Measurements from ENCODE around the gene EBLN1.

Gene EBLN1

DNA sequence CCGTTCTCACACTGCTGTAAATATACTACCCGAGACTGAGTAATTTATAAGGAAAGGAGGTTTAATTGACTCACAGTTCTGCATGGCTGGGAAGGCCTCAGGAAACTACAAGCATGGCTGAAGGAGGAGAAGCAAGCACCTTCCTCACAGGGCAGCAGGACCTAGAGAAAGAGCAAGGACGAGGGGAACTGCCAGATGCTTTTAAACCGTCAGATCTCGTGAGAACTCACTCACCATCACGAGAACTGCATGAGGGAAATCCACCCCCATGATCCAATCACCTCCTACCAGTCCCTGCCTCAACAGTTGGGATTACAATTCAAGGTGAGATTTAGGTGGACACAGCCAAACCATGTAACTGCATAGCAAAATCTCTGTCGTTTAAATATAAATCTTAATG is at the start of gene EBLN1:
EBLN1 (minus strand) TSS at position 174 of the 400 bp plus-strand sequence. CDS start 8,032 bp downstream, outside the sequence.
- H3K36me3 ChIP-seq (ENCODE audit: control insufficient read depth, insufficient read depth, low read length), result no peaks in the 10 kb centered on the region
- no peak within 1 kb of the TSS for H3K4me3 ChIP-seq (ENCODE audit: low read length)
- H3K4me1 ChIP-seq (ENCODE audit: control insufficient read depth, insufficient read depth, low read length), result no peaks in the 10 kb centered on the region
- H3K27me3 ChIP-seq (ENCODE audit: control insufficient read depth, insufficient read depth, low read length), result no peaks in the 10 kb centered on the region
- H3K27ac ChIP-seq (ENCODE audit: low read depth, low read length), result no peak within 1 kb of the TSS
- no peak within 1 kb of the TSS for H3K9ac ChIP-seq (ENCODE audit: low read length)

DNA sequence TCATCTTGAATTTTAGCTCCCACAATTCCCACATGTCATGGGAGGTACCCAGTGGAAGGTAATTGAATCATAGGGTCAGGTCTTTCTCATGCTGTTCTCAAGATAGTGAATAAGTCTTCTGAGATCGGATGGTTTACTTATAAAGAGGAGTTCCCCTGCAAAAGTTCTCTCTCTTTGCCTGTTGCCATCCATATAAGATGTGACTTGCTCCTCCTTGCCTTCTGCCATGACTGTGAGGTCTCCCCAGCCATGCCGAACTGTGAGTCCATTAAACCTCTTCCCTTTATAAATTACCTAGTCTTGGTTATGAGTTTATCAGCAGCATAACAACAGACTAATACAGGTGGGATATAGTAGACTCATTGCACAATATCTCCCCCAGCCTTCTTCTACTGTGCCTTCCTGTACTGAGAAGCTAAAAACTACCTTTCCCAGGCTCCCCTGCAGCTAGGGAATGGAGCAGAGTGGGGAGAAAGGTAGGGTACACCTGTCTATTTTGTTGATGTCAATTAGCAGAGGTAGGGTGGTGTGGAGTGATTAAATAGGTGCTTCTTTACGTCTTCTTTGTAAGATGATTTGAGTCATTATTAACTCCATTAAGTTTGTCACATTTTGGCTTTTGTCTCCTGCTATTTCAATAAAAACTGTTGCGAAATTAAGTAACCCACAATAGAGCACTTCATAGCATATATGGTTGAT is 48.2 kb upstream of the EBLN1 start:
- no peak overlapping the region for H3K4me3 ChIP-seq (ENCODE audit: low read length)

DNA sequence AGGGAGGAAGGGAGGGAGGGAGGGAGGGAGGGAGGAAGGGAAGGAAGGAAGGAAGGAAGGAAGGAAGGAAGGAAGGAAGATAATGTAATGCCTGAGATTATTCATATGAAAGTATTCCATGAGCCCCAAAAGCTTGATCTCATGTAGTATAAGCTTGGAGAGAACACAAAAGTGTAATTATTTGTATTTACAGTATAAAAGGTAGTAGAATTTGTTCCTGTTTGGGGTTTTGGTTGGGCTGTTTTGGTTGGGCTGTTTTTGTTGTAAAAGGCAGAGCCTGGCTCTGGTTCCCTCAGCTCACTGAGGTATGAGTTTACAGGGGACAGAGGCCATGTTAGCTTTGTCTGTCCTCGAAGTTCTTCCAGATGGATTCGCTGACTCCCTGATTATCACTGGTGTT is 45.3 kb upstream of the EBLN1 start:
- no peak overlapping the region for H3K4me3 ChIP-seq (ENCODE audit: low read length)
- no peak overlapping the region for H3K27ac ChIP-seq (ENCODE audit: low read depth, low read length)
- H3K4me1 ChIP-seq (ENCODE audit: control insufficient read depth, insufficient read depth, low read length), result no peaks in the 10 kb centered on the region
- peaks cover 2% of the 10 kb centered on the region for H3K27me3 ChIP-seq (ENCODE audit: control insufficient read depth, insufficient read depth, low read length)
- H3K9ac ChIP-seq (ENCODE audit: low read length), result no peak overlapping the region
- H3K36me3 ChIP-seq (ENCODE audit: control insufficient read depth, insufficient read depth, low read length), result no peaks in the 10 kb centered on the region

More for the DNA sequence above, 48.2 kb upstream of the EBLN1 start:
- peaks cover 2% of the 10 kb centered on the region for H3K27me3 ChIP-seq (ENCODE audit: control insufficient read depth, insufficient read depth, low read length)
- H3K27ac ChIP-seq (ENCODE audit: low read depth, low read length), result no peak overlapping the region
- no peaks in the 10 kb centered on the region for H3K36me3 ChIP-seq (ENCODE audit: control insufficient read depth, insufficient read depth, low read length)
- H3K9ac ChIP-seq (ENCODE audit: low read length), result no peak overlapping the region
- no peaks in the 10 kb centered on the region for H3K4me1 ChIP-seq (ENCODE audit: control insufficient read depth, insufficient read depth, low read length)

DNA sequence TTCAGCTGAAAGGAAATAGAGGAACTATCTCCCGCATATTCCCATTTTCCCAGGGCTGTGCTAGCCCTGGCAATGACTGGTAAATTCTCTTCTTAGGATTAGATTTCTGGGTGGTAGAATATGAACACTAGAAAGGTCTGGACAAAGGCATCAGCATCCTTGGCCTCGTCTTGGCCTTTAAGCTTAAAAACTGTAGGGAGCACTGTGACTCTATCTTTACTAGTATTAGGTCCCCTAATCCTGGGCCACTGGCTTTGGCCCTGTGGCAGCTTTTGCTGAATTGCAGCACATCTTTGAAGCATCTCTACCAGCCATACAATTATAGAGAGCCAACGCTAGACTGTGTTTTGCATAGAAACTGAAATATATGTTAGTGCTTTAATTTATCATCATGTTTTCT is 41.5 kb upstream of the EBLN1 start:
- H3K36me3 ChIP-seq (ENCODE audit: control insufficient read depth, insufficient read depth, low read length), result no peaks in the 10 kb centered on the region
- no peak overlapping the region for H3K27ac ChIP-seq (ENCODE audit: low read depth, low read length)
- H3K27me3 ChIP-seq (ENCODE audit: control insufficient read depth, insufficient read depth, low read length), result no peaks in the 10 kb centered on the region
- H3K4me3 ChIP-seq (ENCODE audit: low read length), result no peak overlapping the region
- H3K9ac ChIP-seq (ENCODE audit: low read length), result no peak overlapping the region
- H3K4me1 ChIP-seq (ENCODE audit: control insufficient read depth, insufficient read depth, low read length), result no peaks in the 10 kb centered on the region

DNA sequence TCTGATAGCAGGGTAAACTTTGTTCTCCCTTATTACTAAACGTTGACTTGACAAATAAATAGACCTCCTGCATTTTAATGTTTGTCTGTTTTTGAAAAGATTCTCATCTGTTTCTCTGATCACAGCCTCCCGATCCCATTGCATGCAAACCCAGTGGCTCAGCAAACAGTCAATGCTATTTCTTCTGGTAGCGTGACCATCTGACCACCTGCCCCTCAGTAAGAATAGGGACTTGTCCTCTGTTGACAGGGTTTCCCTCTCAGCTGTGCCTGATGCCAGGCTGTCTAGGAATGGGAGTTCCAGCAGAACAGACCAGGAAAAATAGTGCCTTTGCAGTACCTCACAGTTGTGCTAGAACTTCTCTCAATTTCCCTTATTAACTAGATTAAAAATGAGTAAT is 40.7 kb upstream of the EBLN1 start:
- H3K27ac ChIP-seq (ENCODE audit: low read depth, low read length), result no peak overlapping the region
- no peaks in the 10 kb centered on the region for H3K36me3 ChIP-seq (ENCODE audit: control insufficient read depth, insufficient read depth, low read length)
- H3K4me1 ChIP-seq (ENCODE audit: control insufficient read depth, insufficient read depth, low read length), result no peaks in the 10 kb centered on the region
- H3K27me3 ChIP-seq (ENCODE audit: control insufficient read depth, insufficient read depth, low read length), result no peaks in the 10 kb centered on the region
- no peak overlapping the region for H3K4me3 ChIP-seq (ENCODE audit: low read length)
- no peak overlapping the region for H3K9ac ChIP-seq (ENCODE audit: low read length)

DNA sequence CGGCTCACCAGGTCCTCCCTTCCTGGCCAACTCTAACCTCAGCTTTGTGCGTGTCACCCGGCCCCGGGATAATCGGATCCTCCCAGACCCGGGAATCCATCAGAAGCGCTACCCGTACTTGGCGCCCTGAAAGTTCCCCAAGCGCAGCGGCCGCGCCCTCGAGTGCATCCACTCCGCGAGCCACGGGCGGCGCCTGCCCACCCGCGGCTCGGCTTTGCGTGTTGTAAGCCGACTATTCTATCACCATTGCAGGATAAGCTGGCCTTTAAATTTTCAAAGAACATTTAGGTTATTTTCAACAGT is 35.7 kb upstream of the EBLN1 start:
- Histone ChIP-seq H3K9ac (ENCODE audit: low read length) (peak overlapping the region; percentile 35), H3K27me3 (ENCODE audit: control insufficient read depth, insufficient read depth, low read length) (no peaks in the 10 kb centered on the region), H3K36me3 (ENCODE audit: control insufficient read depth, insufficient read depth, low read length) (no peaks in the 10 kb centered on the region), H3K4me3 (ENCODE audit: low read length) (peak overlapping the region; percentile 90), H3K4me1 (ENCODE audit: control insufficient read depth, insufficient read depth, low read length) (no peaks in the 10 kb centered on the region), H3K27ac (ENCODE audit: low read depth, low read length) (peak overlapping the region; percentile 97)

DNA sequence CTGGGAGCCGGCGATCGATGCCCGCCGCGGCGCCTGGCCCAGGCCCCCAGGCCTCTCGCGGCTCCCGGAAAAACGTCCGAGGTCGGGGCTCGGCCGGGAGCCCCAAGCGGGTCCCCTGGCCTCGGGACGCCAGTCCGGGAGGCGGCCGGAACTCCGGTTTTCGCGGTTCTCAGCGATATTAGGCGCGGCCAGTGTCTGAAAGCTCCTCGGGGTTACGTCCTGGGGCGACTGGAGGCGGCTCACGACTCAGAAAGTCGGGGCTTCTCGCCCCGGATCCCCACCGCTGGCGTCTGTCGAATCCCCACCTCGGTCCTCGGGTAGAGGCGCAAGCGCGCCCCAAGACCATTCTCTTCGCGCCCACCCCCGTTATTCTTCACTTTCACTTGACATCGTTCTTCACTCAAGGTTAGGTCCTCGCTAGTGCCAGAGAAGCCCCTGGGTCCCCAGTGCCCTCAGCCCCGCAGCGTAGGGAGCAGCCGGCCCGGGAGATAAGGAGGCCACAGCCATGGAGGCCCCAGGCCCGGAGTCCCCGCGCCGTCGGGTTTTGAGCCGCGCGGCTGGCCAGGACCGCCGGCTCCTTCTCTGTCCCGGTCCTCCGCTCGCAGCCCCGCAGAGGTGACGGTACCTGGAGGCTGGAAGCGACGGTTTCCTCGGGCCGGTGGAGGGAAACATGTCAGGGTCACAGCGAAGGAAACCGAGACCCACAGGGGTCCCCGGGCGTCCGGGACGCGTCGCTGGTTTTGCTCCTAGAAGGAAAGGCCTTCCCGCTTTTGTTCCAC is 35.2 kb upstream of the EBLN1 start:
- peak overlapping the region; percentile 90 for H3K9ac ChIP-seq (ENCODE audit: low read length)
- peak overlapping the region; percentile 90 for H3K4me3 ChIP-seq (ENCODE audit: low read length)
- H3K36me3 ChIP-seq (ENCODE audit: control insufficient read depth, insufficient read depth, low read length), result no peaks in the 10 kb centered on the region
- no peaks in the 10 kb centered on the region for H3K27me3 ChIP-seq (ENCODE audit: control insufficient read depth, insufficient read depth, low read length)
- peak overlapping the region; percentile 97 for H3K27ac ChIP-seq (ENCODE audit: low read depth, low read length)
- no peaks in the 10 kb centered on the region for H3K4me1 ChIP-seq (ENCODE audit: control insufficient read depth, insufficient read depth, low read length)

DNA sequence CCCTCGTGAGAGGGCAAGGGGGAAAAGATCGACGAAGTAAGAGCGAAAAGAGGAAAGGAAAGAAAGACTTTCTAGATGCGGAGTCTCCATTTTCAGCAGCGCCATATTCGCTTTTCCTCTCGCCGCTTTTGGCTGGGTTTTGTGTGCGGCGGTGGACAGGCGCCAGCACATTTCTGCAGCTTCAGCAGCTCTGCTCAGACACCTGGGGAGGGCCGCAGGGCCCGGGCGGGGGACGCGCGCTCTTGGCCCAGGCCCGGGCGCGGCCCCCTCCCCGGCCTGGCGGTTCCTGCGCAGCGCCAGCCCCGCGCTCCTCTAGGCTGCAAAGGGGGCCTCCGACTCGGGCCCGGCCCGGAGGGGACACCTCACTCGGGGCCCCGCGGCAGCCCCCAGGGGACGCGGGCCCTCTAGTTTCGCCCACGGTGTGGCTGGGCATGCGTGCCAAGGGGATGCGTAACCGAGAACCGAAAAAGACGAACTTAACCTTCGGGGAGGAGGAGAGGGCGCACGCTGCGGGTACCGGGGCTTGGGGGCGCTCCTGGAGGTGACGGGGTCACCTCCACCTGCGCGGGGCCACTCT is 34.5 kb upstream of the EBLN1 start:
- Histone ChIP-seq H3K36me3 (ENCODE audit: control insufficient read depth, insufficient read depth, low read length) (no peaks in the 10 kb centered on the region), H3K4me1 (ENCODE audit: control insufficient read depth, insufficient read depth, low read length) (no peaks in the 10 kb centered on the region), H3K27ac (ENCODE audit: low read depth, low read length) (peak overlapping the region; percentile 97), H3K4me3 (ENCODE audit: low read length) (peak overlapping the region; percentile 90), H3K9ac (ENCODE audit: low read length) (peak overlapping the region; percentile 90), H3K27me3 (ENCODE audit: control insufficient read depth, insufficient read depth, low read length) (no peaks in the 10 kb centered on the region)

DNA sequence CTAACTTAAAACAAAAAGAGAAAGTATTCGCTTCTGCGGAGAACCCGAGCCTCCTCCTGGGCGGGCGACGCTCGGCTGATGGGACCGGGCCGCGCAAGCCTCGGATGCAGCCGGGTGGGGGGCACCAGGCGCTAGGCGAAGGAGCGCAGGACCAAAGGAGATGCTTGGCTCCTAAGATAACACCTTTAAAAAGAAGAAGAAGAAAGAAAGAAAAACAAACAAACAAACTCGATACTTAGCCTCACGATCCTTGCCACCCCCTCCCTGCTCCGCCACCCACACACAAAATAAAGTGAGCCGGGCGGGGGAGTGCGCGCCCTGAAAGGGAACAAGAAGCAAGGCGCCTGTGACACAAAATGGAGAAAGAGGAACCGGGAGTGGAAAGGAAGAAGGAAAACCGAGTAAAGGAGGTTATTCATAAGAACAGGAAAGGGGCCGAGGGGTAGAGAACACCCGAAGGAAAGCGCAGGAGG is 34.0 kb upstream of the EBLN1 start:
- H3K4me3 ChIP-seq (ENCODE audit: low read length), result peak overlapping the region; percentile 90
- no peaks in the 10 kb centered on the region for H3K4me1 ChIP-seq (ENCODE audit: control insufficient read depth, insufficient read depth, low read length)
- no peaks in the 10 kb centered on the region for H3K27me3 ChIP-seq (ENCODE audit: control insufficient read depth, insufficient read depth, low read length)
- H3K36me3 ChIP-seq (ENCODE audit: control insufficient read depth, insufficient read depth, low read length), result no peaks in the 10 kb centered on the region
- H3K27ac ChIP-seq (ENCODE audit: low read depth, low read length), result peak overlapping the region; percentile 97
- peak overlapping the region; percentile 90 for H3K9ac ChIP-seq (ENCODE audit: low read length)

DNA sequence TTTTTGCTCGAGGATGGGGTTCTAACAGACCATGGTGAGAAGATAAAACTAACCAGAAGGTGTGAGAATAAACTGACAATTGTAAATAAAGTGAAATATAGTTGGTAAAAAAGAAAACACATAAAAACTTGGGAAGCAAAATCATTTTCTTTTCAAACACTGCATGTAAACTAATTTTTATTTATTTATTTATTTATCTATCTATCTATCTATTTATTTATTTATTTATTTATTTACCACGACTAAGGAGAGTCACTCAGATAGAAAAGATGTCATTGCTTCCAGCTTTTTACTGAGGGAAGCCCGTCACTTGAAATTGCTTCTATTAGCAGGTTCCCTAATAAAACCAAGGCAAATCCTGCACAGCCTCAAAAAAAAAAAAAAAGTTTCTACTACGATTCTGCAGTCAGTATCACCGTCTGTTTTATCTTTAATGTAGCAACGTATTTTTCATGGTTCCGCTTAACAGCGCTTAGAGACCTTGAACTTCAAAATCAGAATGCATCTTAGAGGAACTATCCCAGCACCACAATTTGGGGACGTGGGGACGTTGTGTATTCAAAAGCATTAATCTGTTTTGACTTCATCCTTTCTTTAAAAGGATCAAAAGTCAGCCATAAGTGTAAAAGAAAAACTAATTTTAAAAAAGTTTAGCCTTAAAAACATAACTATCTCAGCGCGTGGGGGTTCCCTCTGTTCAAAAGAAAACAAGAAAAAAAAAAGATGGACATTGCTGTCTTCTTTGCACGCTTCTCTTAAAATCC is 33.3 kb upstream of the EBLN1 start:
- Histone ChIP-seq H3K4me3 (ENCODE audit: low read length) (peak overlapping the region; percentile 90), H3K9ac (ENCODE audit: low read length) (peak overlapping the region; percentile 90), H3K27me3 (ENCODE audit: control insufficient read depth, insufficient read depth, low read length) (no peaks in the 10 kb centered on the region), H3K4me1 (ENCODE audit: control insufficient read depth, insufficient read depth, low read length) (no peaks in the 10 kb centered on the region), H3K27ac (ENCODE audit: low read depth, low read length) (peak overlapping the region; percentile 97), H3K36me3 (ENCODE audit: control insufficient read depth, insufficient read depth, low read length) (no peaks in the 10 kb centered on the region)

DNA sequence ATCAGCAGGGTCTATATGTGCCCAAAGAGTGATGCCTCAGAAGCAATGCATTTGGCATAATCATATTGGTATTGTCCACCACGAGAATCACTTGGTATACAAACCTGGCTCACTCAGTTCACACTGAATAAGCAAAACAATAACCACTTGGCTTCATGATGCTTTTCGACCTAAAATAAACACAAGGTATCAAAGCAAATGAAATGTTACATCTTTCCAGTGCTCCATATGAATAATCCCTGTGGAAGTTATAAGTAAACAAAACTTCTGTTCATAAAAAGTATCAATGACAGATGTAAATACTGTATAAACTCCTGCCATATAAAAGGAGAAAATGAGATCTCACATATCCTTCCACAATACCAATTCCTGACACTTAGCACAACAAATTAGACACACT is 29.8 kb upstream of the EBLN1 start:
- H3K4me1 ChIP-seq (ENCODE audit: control insufficient read depth, insufficient read depth, low read length), result no peaks in the 10 kb centered on the region
- no peak overlapping the region for H3K9ac ChIP-seq (ENCODE audit: low read length)
- H3K27ac ChIP-seq (ENCODE audit: low read depth, low read length), result no peak overlapping the region
- no peaks in the 10 kb centered on the region for H3K36me3 ChIP-seq (ENCODE audit: control insufficient read depth, insufficient read depth, low read length)
- H3K4me3 ChIP-seq (ENCODE audit: low read length), result no peak overlapping the region
- no peaks in the 10 kb centered on the region for H3K27me3 ChIP-seq (ENCODE audit: control insufficient read depth, insufficient read depth, low read length)

DNA sequence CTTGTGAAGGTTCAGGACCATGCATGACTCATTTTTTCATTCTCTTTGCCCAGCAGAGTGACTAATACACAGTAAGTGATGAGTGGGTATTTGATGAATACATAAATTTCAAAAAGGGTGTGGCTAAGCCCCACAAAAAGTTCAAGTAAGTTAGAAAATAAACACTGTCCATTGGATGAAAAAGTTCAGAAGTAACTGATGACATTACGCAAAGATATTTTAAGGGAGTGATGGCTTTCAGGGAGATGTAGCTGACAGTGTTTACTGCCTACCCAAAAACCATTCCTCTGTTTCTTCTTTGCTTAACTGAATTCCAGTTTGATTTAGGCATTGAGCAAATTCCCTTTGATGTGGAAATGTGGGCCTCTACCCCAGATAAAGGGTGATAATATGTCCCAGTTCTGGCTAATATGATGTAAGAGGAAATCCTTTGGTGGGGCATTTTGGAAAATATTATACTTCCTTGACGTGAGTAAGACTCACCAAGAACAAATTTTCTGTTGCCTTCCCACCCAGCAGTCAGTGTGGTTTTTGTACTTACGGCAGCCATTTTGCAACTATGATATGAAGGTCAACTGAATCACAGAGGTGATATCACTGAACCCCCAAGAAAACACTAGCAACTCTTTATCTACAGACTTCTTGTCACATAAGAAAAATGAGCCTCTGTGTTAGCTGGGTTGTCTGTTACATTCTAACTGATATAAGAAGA is 29.0 kb upstream of the EBLN1 start:
- Histone ChIP-seq H3K4me1 (ENCODE audit: control insufficient read depth, insufficient read depth, low read length) (no peaks in the 10 kb centered on the region), H3K4me3 (ENCODE audit: low read length) (no peak overlapping the region), H3K27ac (ENCODE audit: low read depth, low read length) (no peak overlapping the region), H3K27me3 (ENCODE audit: control insufficient read depth, insufficient read depth, low read length) (no peaks in the 10 kb centered on the region), H3K36me3 (ENCODE audit: control insufficient read depth, insufficient read depth, low read length) (no peaks in the 10 kb centered on the region), H3K9ac (ENCODE audit: low read length) (no peak overlapping the region)

Data from rectal smooth muscle tissue (tissue), 1 donor.